Putamen (tissue), 1 donor: ENCODE data around the gene DRAXIN.

Experiments used
- DNase-seq: peaks from one replicate; pipeline ENCODE4 v3.0.0-alpha.2; 2016; ENCODE audit warnings: low spot score

DRAXIN gene

GRCh38 chr1:11765661-11766428, 74.3 kb downstream of the DRAXIN start:
- no peak for DNase-seq

- DNase-seq = no peak
Measured at GRCh38 chr1:11766429-11766776, 74.9 kb downstream of the DRAXIN start.

- DNase-seq = no peak
Measured at GRCh38 chr1:11767922-11768704, 76.6 kb downstream of the DRAXIN start.

- no peak for DNase-seq
Measured at GRCh38 chr1:11768821-11769220, 77.3 kb downstream of the DRAXIN start.

GRCh38 chr1:11769274-11769673, 77.8 kb downstream of the DRAXIN start:
- DNase-seq = no peak

- no peak for DNase-seq
Measured at GRCh38 chr1:11770011-11770410, 78.5 kb downstream of the DRAXIN start.

- no peak for DNase-seq
Measured at GRCh38 chr1:11771481-11772043, 80.1 kb downstream of the DRAXIN start.

GRCh38 chr1:11772458-11772857, 80.9 kb downstream of the DRAXIN start:
- DNase-seq = no peak

GRCh38 chr1:11774753-11775152, 83.2 kb downstream of the DRAXIN start:
- no peak for DNase-seq
